Measurements from ENCODE around the gene VGLL4. TPM values are rescaled to one million over a fixed set of nuclear protein-coding genes. Genes with fewer than 3 reads are reported as not detected.

Gene VGLL4
- polyA plus RNA-seq, 3 donors = 8.5 to 13.2 (median 10.0) TPM

DNA sequence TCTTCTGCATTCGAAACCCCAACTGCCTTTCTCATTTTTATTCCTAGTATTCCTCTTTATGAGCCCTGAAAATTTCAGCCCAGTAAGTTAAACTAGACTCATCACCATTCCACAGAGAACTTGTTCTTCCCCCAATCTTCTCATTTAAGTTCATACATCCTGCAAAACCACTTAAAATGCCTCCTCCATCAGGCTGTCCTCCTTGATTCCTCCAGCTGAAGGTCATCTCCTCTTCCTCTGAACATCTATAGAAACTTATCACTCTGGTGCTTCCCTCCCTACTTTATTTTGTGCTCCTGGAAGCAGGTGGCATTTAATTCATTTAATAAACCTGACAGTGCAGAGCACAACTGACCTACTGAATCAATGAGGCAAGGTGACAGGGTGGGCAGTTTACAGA, 38.3 kb downstream of the VGLL4 start:
- no peak for DNase-seq
- no peaks in the 10 kb centered on the region for H3K4me1 ChIP-seq (ENCODE audit: control insufficient read depth in 1 of 2, insufficient read depth in 2 of 2, low read length in 2 of 2)
- intact Hi-C loops (cut with micrococcal nuclease) = no loop called here
- H3K4me3 ChIP-seq (replicated peaks in 1 of 3; ENCODE audit: low read depth in 2 of 3, low read length in 3 of 3) = no peak overlapping the region
- H3K4me1 Mint-ChIP-seq = peaks cover 23% of the 10 kb centered on the region
- no peak overlapping the region for H3K27ac ChIP-seq (ENCODE audit: low read depth in 1 of 2, low read length in 2 of 2)
- H3K36me3 Mint-ChIP-seq = peaks cover 32 to 40% of the 10 kb centered on the region in 2 donors
- no peaks in the 10 kb centered on the region for H3K27me3 ChIP-seq (ENCODE audit: control insufficient read depth in 2 of 2, insufficient read depth in 2 of 2, low read length in 2 of 2)
- peaks cover 11 to 28% of the 10 kb centered on the region in 2 donors for H3K36me3 ChIP-seq (replicated peaks in 1 of 2; ENCODE audit: control insufficient read depth in 1 of 2, insufficient read depth in 2 of 2, low read length in 2 of 2)
- H3K27me3 Mint-ChIP-seq (ENCODE audit: low read depth in 3 of 3) = no peaks in the 10 kb centered on the region
- peaks cover 0 to 2% (median 0%) of the 10 kb centered on the region in 7 donors for H3K9me3 Mint-ChIP-seq
- no peak overlapping the region for H3K9ac ChIP-seq (ENCODE audit: insufficient read depth, low read length, poor library complexity, severe bottlenecking)
- H3K27ac Mint-ChIP-seq = peak overlapping the region in 2 of 7 donors; percentile 36 to 42
- TF ChIP-seq, protein P1, sequence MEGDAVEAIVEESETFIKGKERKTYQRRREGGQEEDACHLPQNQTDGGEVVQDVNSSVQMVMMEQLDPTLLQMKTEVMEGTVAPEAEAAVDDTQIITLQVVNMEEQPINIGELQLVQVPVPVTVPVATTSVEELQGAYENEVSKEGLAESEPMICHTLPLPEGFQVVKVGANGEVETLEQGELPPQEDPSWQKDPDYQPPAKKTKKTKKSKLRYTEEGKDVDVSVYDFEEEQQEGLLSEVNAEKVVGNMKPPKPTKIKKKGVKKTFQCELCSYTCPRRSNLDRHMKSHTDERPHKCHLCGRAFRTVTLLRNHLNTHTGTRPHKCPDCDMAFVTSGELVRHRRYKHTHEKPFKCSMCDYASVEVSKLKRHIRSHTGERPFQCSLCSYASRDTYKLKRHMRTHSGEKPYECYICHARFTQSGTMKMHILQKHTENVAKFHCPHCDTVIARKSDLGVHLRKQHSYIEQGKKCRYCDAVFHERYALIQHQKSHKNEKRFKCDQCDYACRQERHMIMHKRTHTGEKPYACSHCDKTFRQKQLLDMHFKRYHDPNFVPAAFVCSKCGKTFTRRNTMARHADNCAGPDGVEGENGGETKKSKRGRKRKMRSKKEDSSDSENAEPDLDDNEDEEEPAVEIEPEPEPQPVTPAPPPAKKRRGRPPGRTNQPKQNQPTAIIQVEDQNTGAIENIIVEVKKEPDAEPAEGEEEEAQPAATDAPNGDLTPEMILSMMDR (IDR thresholded peaks at IDR 0.05) = no peak
- peaks cover 78% of the 10 kb centered on the region for H3K79me2 ChIP-seq (ENCODE audit: insufficient read depth, low read length)
- H4K20me1 ChIP-seq (ENCODE audit: insufficient read depth, low read length) = peaks cover 62% of the 10 kb centered on the region
- no peaks in the 10 kb centered on the region for H3K9me3 ChIP-seq (replicated peaks in 1 of 2; ENCODE audit: control insufficient read depth in 1 of 2, insufficient read depth in 1 of 2, low read length in 2 of 2)
- H2AFZ ChIP-seq (ENCODE audit: insufficient read depth, low read depth, low read length, poor library complexity, severe bottlenecking) = no peak overlapping the region
- 100% methylated on average over 1 of the region's 1 CpG for WGBS (ENCODE audit: insufficient coverage)
- H3K4me3 Mint-ChIP-seq = no peak overlapping the region
- H3K4me2 ChIP-seq (replicated peaks; ENCODE audit: extremely low read depth, low read length, poor library complexity, severe bottlenecking) = no peak overlapping the region

DNA sequence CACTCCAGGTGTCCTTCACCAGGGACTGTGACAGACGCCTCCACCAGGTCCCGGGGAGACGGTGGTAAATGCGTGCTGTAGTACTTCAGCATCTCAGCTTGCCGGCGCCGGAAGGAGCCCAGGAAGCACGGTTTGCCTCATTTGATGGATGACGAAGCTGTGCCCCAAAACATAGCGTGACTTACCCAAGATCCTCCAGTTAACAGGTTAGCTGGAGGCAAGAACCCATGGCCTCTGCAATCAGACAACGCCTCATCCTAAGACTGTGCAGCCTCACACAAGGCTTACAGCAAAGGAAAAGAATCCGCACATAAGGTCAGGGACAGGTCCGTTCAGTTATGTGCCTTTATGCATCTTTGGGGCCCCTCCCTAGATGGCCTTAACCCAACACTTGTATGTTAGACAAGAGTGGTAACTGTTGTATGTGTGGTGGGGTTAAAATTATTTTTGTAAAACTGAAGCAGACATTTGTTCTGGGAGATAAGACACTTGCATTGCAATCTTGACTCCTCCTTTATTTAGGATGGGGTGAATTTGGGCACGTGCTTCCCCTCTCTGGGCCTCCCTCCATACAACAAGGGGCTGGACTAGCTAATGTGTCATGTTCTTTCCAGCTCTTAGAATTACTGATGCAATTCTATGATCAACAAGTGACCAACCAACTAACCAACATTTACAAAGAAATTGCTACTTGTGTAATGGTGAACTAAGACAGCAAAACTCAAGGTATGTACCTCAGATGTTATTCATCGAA, 39.4 kb downstream of the VGLL4 start:
- H3K4me1 Mint-ChIP-seq = peaks cover 18% of the 10 kb centered on the region
- H3K4me3 ChIP-seq (replicated peaks in 1 of 3; ENCODE audit: low read depth in 2 of 3, low read length in 3 of 3) = no peak overlapping the region
- H3K4me1 ChIP-seq (ENCODE audit: control insufficient read depth in 1 of 2, insufficient read depth in 2 of 2, low read length in 2 of 2) = no peaks in the 10 kb centered on the region
- no peaks in the 10 kb centered on the region for H3K9me3 ChIP-seq (replicated peaks in 1 of 2; ENCODE audit: control insufficient read depth in 1 of 2, insufficient read depth in 1 of 2, low read length in 2 of 2)
- peak overlapping the region in 2 of 7 donors; percentile 43 to 84 for H3K27ac Mint-ChIP-seq
- intact Hi-C loops (cut with micrococcal nuclease) = no loop called here
- H4K20me1 ChIP-seq (ENCODE audit: insufficient read depth, low read length) = peaks cover 51% of the 10 kb centered on the region
- H3K36me3 Mint-ChIP-seq = peaks cover 40 to 46% of the 10 kb centered on the region in 2 donors
- no peak overlapping the region for H3K4me2 ChIP-seq (replicated peaks; ENCODE audit: extremely low read depth, low read length, poor library complexity, severe bottlenecking)
- H3K9ac ChIP-seq (ENCODE audit: insufficient read depth, low read length, poor library complexity, severe bottlenecking) = no peak overlapping the region
- no peaks in the 10 kb centered on the region for H3K27me3 Mint-ChIP-seq (ENCODE audit: low read depth in 3 of 3)
- H3K27ac ChIP-seq (ENCODE audit: low read depth in 1 of 2, low read length in 2 of 2) = no peak overlapping the region
- 86% methylated on average over 10 of the region's 15 CpGs for WGBS (ENCODE audit: insufficient coverage)
- TF ChIP-seq, protein P1 (IDR thresholded peaks at IDR 0.05) = no peak
- no peak overlapping the region for H3K4me3 Mint-ChIP-seq
- H3K9me3 Mint-ChIP-seq = peaks cover 0 to 2% (median 0%) of the 10 kb centered on the region in 7 donors
- DNase-seq = no peak
- no peaks in the 10 kb centered on the region for H3K27me3 ChIP-seq (ENCODE audit: control insufficient read depth in 2 of 2, insufficient read depth in 2 of 2, low read length in 2 of 2)
- peaks cover 67% of the 10 kb centered on the region for H3K79me2 ChIP-seq (ENCODE audit: insufficient read depth, low read length)
- peaks cover 19 to 39% of the 10 kb centered on the region in 2 donors for H3K36me3 ChIP-seq (replicated peaks in 1 of 2; ENCODE audit: control insufficient read depth in 1 of 2, insufficient read depth in 2 of 2, low read length in 2 of 2)
- no peak overlapping the region for H2AFZ ChIP-seq (ENCODE audit: insufficient read depth, low read depth, low read length, poor library complexity, severe bottlenecking)
